ENCODE results near the gene ABL2.
"Not testable (repeated sequence)": the region's sequence is repeated elsewhere in the genome, so short reads cannot be mapped to it uniquely, and the experiment has no call there.

The ABL2 gene

DNA sequence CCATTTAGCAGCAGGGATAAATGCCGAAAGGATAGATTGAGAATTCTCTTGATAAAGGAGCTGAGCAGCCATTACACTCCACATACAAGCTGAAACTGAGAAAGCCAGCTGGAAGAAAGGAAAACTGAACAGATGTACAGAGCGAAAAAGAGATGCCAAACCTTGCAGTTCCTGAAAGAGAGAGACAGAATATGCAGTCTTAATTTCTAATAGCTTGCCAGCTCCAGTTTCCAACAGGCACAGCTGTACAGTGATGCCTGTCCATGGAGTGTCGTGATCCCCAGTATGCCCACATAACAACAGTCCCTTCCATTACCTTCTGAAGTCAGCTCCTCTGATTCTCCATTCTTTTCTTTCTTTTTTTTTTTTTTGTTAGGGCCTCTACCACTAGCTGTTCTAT, 22.7 kb downstream of the ABL2 start:
- no peak for DNase-seq (ENCODE audit: extremely low read depth, insufficient read length)
- no peak overlapping the region for H3K4me3 ChIP-seq (replicated peaks; ENCODE audit: low read depth, low read length)
- no peaks in the 10 kb centered on the region for H3K36me3 ChIP-seq (ENCODE audit: control insufficient read depth, insufficient read depth, low read length)
- H3K27me3 ChIP-seq (replicated peaks; ENCODE audit: control insufficient read depth, insufficient read depth, low read length): no peaks in the 10 kb centered on the region
- no peak for TF ChIP-seq CTCF (IDR thresholded peaks at IDR 0.05; ENCODE audit: insufficient read depth, low read length, poor library complexity, severe bottlenecking)

DNA sequence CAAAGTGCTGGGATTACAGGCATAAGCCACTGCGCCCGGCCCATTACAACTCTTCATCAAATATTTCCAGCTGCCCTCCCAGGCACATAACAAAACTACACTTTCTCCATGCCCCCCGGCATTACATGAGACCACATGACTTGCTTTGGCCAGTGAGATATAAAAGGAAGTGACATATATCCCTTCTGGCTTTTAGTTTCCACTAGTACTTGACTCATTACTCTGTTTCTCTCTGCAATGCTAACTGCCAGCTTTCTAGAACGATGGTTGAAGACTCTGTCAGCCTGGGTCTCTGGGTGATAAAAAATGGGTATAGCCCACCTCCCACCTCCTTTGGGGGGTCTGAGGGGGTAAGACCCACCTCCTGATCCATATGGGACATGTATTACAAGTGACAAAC, 24.2 kb downstream of the ABL2 start:
- Histone ChIP-seq H3K4me3 (replicated peaks; ENCODE audit: low read depth, low read length) (no peak overlapping the region), H3K36me3 (ENCODE audit: control insufficient read depth, insufficient read depth, low read length) (no peaks in the 10 kb centered on the region), H3K27me3 (replicated peaks; ENCODE audit: control insufficient read depth, insufficient read depth, low read length) (no peaks in the 10 kb centered on the region)
- no peak for DNase-seq (ENCODE audit: extremely low read depth, insufficient read length)
- TF ChIP-seq CTCF (IDR thresholded peaks at IDR 0.05; ENCODE audit: insufficient read depth, low read length, poor library complexity, severe bottlenecking): no peak

GRCh38 chr1:179202161-179202560, 27.3 kb downstream of the ABL2 start:
- no peak for TF ChIP-seq CTCF (IDR thresholded peaks at IDR 0.05; ENCODE audit: insufficient read depth, low read length, poor library complexity, severe bottlenecking)
- no peaks in the 10 kb centered on the region for H3K36me3 ChIP-seq (ENCODE audit: control insufficient read depth, insufficient read depth, low read length)
- no peak overlapping the region for H3K4me3 ChIP-seq (replicated peaks; ENCODE audit: low read depth, low read length)
- no peak for DNase-seq (ENCODE audit: extremely low read depth, insufficient read length)
- no peaks in the 10 kb centered on the region for H3K27me3 ChIP-seq (replicated peaks; ENCODE audit: control insufficient read depth, insufficient read depth, low read length)

DNA sequence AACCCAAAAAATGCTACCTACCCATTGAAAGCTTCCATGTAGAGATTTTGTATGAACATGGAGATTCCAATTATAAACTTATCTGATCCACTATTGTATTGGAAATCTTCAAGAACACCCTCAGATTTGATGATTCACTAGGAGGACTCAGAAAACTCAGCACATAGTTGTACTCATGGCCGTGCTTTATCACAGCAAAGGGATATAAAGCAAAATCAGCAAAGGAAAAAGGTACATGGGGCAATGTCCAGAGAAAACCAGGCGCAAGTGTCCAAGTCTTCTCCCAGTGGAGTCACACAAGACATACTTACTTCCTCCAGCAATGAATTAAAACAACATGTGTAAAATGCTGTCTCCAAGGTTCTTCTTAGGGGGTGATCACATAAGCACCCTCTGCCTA, 28.9 kb downstream of the ABL2 start:
- DNase-seq (ENCODE audit: extremely low read depth, insufficient read length): no peak
- no peak for TF ChIP-seq CTCF (IDR thresholded peaks at IDR 0.05; ENCODE audit: insufficient read depth, low read length, poor library complexity, severe bottlenecking)
- no peaks in the 10 kb centered on the region for H3K36me3 ChIP-seq (ENCODE audit: control insufficient read depth, insufficient read depth, low read length)
- H3K27me3 ChIP-seq (replicated peaks; ENCODE audit: control insufficient read depth, insufficient read depth, low read length): no peaks in the 10 kb centered on the region
- H3K4me3 ChIP-seq (replicated peaks; ENCODE audit: low read depth, low read length): no peak overlapping the region

GRCh38 chr1:179197690-179198297, 31.7 kb downstream of the ABL2 start:
- Histone ChIP-seq H3K27me3 (replicated peaks; ENCODE audit: control insufficient read depth, insufficient read depth, low read length) (no peaks in the 10 kb centered on the region), H3K36me3 (ENCODE audit: control insufficient read depth, insufficient read depth, low read length) (no peaks in the 10 kb centered on the region), H3K4me3 (replicated peaks; ENCODE audit: low read depth, low read length) (no peak overlapping the region)
- TF ChIP-seq CTCF (IDR thresholded peaks at IDR 0.05; ENCODE audit: insufficient read depth, low read length, poor library complexity, severe bottlenecking): no peak
- no peak for DNase-seq (ENCODE audit: extremely low read depth, insufficient read length)

DNA sequence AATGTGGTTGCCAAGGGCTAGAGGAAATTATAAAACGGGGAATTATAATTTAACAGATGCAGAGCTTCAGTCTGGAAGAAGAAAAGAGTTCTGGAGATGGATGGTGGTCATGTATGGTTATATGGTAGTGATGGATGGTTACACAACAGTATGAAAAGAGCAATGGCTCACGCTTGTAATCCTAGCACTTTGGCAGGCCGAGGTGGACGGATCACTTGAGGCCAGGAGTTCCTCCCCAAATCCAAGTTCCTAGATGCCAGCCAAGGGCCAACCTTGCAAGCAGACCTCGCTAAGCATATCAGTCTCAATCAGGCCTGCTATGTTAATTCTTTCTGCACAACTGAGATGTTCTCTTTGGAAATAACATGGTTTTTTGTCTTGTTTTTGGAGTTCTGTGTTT, 33.6 kb downstream of the ABL2 start:
- not testable (repeated sequence) for H3K4me3 ChIP-seq (replicated peaks; ENCODE audit: low read depth, low read length); H3K27me3 ChIP-seq (replicated peaks; ENCODE audit: control insufficient read depth, insufficient read depth, low read length); H3K36me3 ChIP-seq (ENCODE audit: control insufficient read depth, insufficient read depth, low read length); DNase-seq (ENCODE audit: extremely low read depth, insufficient read length)

All from GM06990 (cell line).